ENCODE measurements around the gene COX8A. TPM values are rescaled to one million over a fixed set of nuclear protein-coding genes. Genes with fewer than 3 reads are reported as not detected.

Gene COX8A
- total and polyA plus RNA-seq, 2 of the 13 experiments (the other 11 are each of a cell fraction or from before 2014, with no cell fraction given), result 202 to 406 TPM

- TF ChIP-seq ZNF597 (CRISPR knock-in tag; IDR thresholded peaks at IDR 0.05), result no peak
- no peak for TF ChIP-seq KLF16 (CRISPR knock-in tag; IDR thresholded peaks at IDR 0.05)
- no peak for TF ChIP-seq ZMYM3 (CRISPR knock-in tag; IDR thresholded peaks at IDR 0.05)
- TF ChIP-seq MED1 (CRISPR knock-in tag; IDR thresholded peaks at IDR 0.05), result no peak
- TF ChIP-seq GTF3A (CRISPR knock-in tag; conservative IDR thresholded peaks at IDR 0.05), result no peak
- TF ChIP-seq MYNN (CRISPR knock-in tag; IDR thresholded peaks at IDR 0.05; ENCODE audit: low read depth), result no peak
- no peak for TF ChIP-seq PRMT3 (CRISPR knock-in tag; IDR thresholded peaks at IDR 0.05; ENCODE audit: borderline replicate concordance, low read depth)
- TF ChIP-seq ZNF329 (CRISPR knock-in tag; IDR thresholded peaks at IDR 0.05; ENCODE audit: low read depth), result no peak
- TF ChIP-seq CBX2 (IDR thresholded peaks at IDR 0.05; ENCODE audit: low read depth, low read length), result no peak
- no peak for TF ChIP-seq CBX2 (CRISPR knock-in tag; IDR thresholded peaks at IDR 0.05; ENCODE audit: low read depth)
- no peak for TF ChIP-seq ZBTB38 (CRISPR knock-in tag; IDR thresholded peaks at IDR 0.05)
- TF ChIP-seq FUBP1 (CRISPR knock-in tag; IDR thresholded peaks at IDR 0.05; ENCODE audit: borderline replicate concordance), result no peak
- TF ChIP-seq CEBPZ (IDR thresholded peaks at IDR 0.05; ENCODE audit: low read length), result no peak
- TF ChIP-seq ZNF136 (CRISPR knock-in tag; IDR thresholded peaks at IDR 0.05; ENCODE audit: low read depth), result no peak
- TF ChIP-seq ZNF687 (CRISPR knock-in tag; IDR thresholded peaks at IDR 0.05), result no peak
- TF ChIP-seq ZNF350 (CRISPR knock-in tag; IDR thresholded peaks at IDR 0.05; ENCODE audit: borderline replicate concordance, low read depth), result no peak
- no peak for TF ChIP-seq SCMH1 (CRISPR knock-in tag; IDR thresholded peaks at IDR 0.05; ENCODE audit: borderline replicate concordance)
- no peak for TF ChIP-seq ZNF431 (CRISPR knock-in tag; IDR thresholded peaks at IDR 0.05; ENCODE audit: borderline replicate concordance, low read depth)
- TF ChIP-seq SNRNP70 (IDR thresholded peaks at IDR 0.05; ENCODE audit: low read depth, low read length), result no peak
- TF ChIP-seq ZSCAN12 (CRISPR knock-in tag; IDR thresholded peaks at IDR 0.05), result no peak
These were observed 32.8 kb downstream of the COX8A start (continued) for GRCh38 chr11:64007160-64007628.

All from HepG2 (cell line).